Natural killer cell (primary cell): Measurements from ENCODE around the gene SLC6A11. TPM values are rescaled to one million over a fixed set of nuclear protein-coding genes. Genes with fewer than 3 reads are reported as not detected.

Experiments
- ATAC-seq, 3 donors: fragments of 150-1000 bp in 2 of 3; fragments of 200-7000 bp in 1 of 3; cut with Tn5 transposase; 1 replicate in 1 of 3; 2 replicates in 2 of 3; pipeline ENCODE4 v1.10.0; 2021; ENCODE audit warnings: mild to moderate bottlenecking in 2 of 3, moderate library complexity in 2 of 3
- DNase-seq, 2 donors: peaks; one replicate each; pipeline versions ENCODE4 v3.0.0 to v3.0.0-alpha.2; 2013 to 2021; ENCODE audit warnings: mixed read lengths in 1 of 2
- H3K27ac ChIP-seq: one replicate; pipeline ENCODE4 v1.5.1; 2013; ENCODE audit warnings: mild to moderate bottlenecking, low read length
- H3K27me3 ChIP-seq: one replicate; pipeline ENCODE4 v1.6.1; 2013; ENCODE audit warnings: low read length; ENCODE audit not compliant: control insufficient read depth, insufficient read depth
- H3K36me3 ChIP-seq: one replicate; pipeline ENCODE4 v1.6.1; 2013; ENCODE audit warnings: low read length; ENCODE audit not compliant: control insufficient read depth, insufficient read depth
- H3K4me1 ChIP-seq: one replicate; pipeline ENCODE4 v1.6.1; 2013; ENCODE audit warnings: low read length; ENCODE audit not compliant: control insufficient read depth, insufficient read depth
- H3K4me3 ChIP-seq: one replicate; pipeline ENCODE4 v1.5.1; 2013; ENCODE audit warnings: low read length
- H3K9me3 ChIP-seq: one replicate; pipeline ENCODE4 v1.6.1; 2013; ENCODE audit warnings: low read length; ENCODE audit not compliant: control insufficient read depth, insufficient read depth
- H3K27ac Mint-ChIP-seq, 2 donors: one replicate each; pipeline ENCODE4 v1.8.0; 2022; ENCODE audit warnings: mild to moderate bottlenecking in 2 of 2, mixed read lengths in 2 of 2, moderate library complexity in 1 of 2
- H3K27me3 Mint-ChIP-seq, 2 donors: one replicate each; pipeline ENCODE4 v1.8.0; 2022; ENCODE audit warnings: low read depth in 2 of 2, mixed read lengths in 2 of 2
- H3K36me3 Mint-ChIP-seq: one replicate; pipeline ENCODE4 v1.8.0; 2022; ENCODE audit warnings: mixed read lengths
- H3K4me1 Mint-ChIP-seq, 2 donors: one replicate each; pipeline ENCODE4 v1.8.0; 2022; ENCODE audit warnings: mixed read lengths in 2 of 2
- H3K4me3 Mint-ChIP-seq: one replicate; pipeline ENCODE4 v1.8.0; 2022; ENCODE audit warnings: mild to moderate bottlenecking, moderate library complexity, mixed read lengths
- H3K9me3 Mint-ChIP-seq, 2 donors: one replicate each; pipeline ENCODE4 v1.8.0; 2022; ENCODE audit warnings: mixed read lengths in 2 of 2
- WGBS: methylation state at CpG from one replicate; pipeline ENCODE4 v1.1.7; 2013; ENCODE audit warnings: missing lambda C conversion rate; ENCODE audit not compliant: insufficient coverage; 5-methylcytosine and 5-hydroxymethylcytosine counted together
- intact Hi-C: fragments of 100-400 bp; cut with micrococcal nuclease; formaldehyde crosslinking; loops from one replicate; pipeline ENCODE4 v1.14.2; 2022
- total RNA-seq, 4 donors: library from RNA; stranded (reverse); fragments of 120-200 nt in 1 of 4; gene quantifications; one replicate each; pipeline versions ENCODE4 v1.2.3 to v1.2.4, GENCODE V29; 2013 to 2022
- TF ChIP-seq, protein P1 (sequence below): fragments of 200-600 bp; IDR thresholded peaks from one replicate; pipeline ENCODE4 v1.8.0; 2022; ENCODE audit warnings: antibody characterized with exemption

SLC6A11 gene
- total RNA-seq, 3 donors from 2014 or later (not counting 1 experiment from before 2014, with no cell fraction given): not detected

DNA sequence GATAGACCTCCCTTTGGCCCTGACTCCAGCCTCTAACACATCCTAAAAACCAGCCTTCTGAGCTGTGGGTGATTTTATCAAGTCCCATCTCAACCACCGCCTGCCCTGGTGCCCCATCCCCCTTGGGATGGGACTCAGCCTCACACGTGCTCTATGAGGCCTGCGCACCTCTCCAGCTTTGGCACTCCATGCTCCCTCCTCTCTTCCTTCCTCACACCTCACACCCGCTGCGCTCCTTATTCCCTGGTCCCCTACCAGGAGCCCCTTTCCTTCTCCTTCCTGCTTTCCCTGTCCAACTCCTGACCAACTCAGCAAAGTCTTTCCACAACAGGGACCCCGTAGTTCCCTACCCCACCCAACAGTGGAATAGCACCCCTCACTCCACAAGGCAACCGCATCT lies 158.1 kb downstream of the SLC6A11 start:
- H3K27ac ChIP-seq: no peak overlapping the region
- no peaks in the 10 kb centered on the region for H3K36me3 Mint-ChIP-seq
- H3K36me3 ChIP-seq: no peaks in the 10 kb centered on the region
- H3K4me1 ChIP-seq: no peaks in the 10 kb centered on the region
- H3K9me3 Mint-ChIP-seq: no peaks in the 10 kb centered on the region
- DNase-seq (no peak), ATAC-seq (no peak)
- no peaks in the 10 kb centered on the region for H3K4me1 Mint-ChIP-seq
- no peak overlapping the region for H3K4me3 ChIP-seq
- H3K27me3 ChIP-seq: no peaks in the 10 kb centered on the region
- H3K9me3 ChIP-seq: no peaks in the 10 kb centered on the region
- no peak overlapping the region for H3K4me3 Mint-ChIP-seq
- TF ChIP-seq, protein P1, sequence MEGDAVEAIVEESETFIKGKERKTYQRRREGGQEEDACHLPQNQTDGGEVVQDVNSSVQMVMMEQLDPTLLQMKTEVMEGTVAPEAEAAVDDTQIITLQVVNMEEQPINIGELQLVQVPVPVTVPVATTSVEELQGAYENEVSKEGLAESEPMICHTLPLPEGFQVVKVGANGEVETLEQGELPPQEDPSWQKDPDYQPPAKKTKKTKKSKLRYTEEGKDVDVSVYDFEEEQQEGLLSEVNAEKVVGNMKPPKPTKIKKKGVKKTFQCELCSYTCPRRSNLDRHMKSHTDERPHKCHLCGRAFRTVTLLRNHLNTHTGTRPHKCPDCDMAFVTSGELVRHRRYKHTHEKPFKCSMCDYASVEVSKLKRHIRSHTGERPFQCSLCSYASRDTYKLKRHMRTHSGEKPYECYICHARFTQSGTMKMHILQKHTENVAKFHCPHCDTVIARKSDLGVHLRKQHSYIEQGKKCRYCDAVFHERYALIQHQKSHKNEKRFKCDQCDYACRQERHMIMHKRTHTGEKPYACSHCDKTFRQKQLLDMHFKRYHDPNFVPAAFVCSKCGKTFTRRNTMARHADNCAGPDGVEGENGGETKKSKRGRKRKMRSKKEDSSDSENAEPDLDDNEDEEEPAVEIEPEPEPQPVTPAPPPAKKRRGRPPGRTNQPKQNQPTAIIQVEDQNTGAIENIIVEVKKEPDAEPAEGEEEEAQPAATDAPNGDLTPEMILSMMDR: no peak
- no peak overlapping the region for H3K27ac Mint-ChIP-seq
- 77% methylated on average over 7 of the region's 7 CpGs for WGBS
- intact Hi-C loops: no loop called here
- H3K27me3 Mint-ChIP-seq: peaks cover 15 to 21% of the 10 kb centered on the region in 2 donors

DNA sequence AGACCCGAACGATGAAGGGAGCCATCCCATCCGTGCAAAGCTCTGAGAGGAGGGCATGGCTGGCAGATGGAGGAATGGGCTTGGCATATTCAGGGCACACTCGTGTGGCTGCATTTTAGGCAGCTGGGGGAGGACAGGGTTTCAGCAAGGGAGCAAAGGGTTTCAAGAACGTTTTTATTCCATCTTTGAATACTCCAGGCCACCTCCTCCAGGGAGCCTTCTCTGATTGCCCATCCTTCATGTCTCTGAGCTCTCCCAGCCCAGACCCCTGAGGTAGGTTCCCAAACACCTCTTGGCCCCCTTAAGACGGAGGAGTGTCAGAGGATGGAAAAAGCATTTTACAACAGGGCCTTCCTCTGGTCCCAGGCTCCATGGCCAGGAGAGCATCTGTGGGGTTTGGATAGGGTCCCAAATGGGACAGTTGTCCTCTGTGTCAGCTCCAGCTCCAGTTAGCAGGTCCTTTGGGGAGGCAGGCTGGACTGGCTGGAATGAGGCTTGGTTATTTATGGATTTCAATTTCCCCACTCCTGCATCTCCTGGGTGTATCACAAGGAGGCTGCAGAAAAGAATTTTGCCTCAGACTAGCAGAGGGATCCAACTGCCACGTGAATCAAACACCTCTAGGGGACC lies 158.8 kb downstream of the SLC6A11 start:
- Histone ChIP-seq H3K9me3 (no peaks in the 10 kb centered on the region), H3K4me1 (no peaks in the 10 kb centered on the region), H3K4me3 (no peak overlapping the region), H3K27ac (no peak overlapping the region), H3K27me3 (no peaks in the 10 kb centered on the region), H3K36me3 (no peaks in the 10 kb centered on the region)
- no peak overlapping the region for H3K27ac Mint-ChIP-seq
- intact Hi-C loops: no loop called here
- H3K36me3 Mint-ChIP-seq: no peaks in the 10 kb centered on the region
- DNase-seq (no peak), ATAC-seq (no peak)
- 62% methylated on average over 7 of the region's 7 CpGs for WGBS
- H3K4me3 Mint-ChIP-seq: no peak overlapping the region
- TF ChIP-seq, protein P1: no peak
- H3K27me3 Mint-ChIP-seq: peaks cover 9 to 21% of the 10 kb centered on the region in 2 donors
- H3K4me1 Mint-ChIP-seq: no peaks in the 10 kb centered on the region
- no peaks in the 10 kb centered on the region for H3K9me3 Mint-ChIP-seq

DNA sequence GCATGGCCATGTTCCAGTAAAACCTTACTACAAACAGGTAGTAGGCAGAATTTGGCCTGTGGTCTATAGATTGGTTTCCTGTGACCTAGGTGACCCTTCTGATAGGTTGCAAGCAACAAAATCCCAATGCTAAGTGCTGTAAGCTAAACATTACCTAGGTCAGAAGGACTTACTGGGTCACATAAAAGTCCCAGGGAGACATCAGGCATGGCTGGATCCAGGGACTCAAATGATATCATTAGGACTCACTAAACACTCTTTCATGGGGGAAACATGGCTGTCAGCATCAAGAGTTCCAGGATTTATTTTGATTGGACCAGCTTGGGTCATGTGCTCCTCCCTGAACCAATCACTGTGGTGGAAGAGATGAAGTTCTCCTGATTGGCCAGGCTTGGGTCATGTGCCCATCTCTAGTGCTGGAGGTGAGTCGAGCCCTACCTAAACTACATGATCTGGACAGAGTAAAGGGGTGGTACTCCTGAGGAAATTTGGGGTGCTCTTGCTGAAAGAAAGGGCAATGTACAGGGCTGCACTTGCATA lies 159.7 kb downstream of the SLC6A11 start:
- no peak for ATAC-seq

More for the DNA sequence above, 159.7 kb downstream of the SLC6A11 start:
- Mint-ChIP-seq H3K9me3 (no peaks in the 10 kb centered on the region), H3K4me1 (no peaks in the 10 kb centered on the region), H3K27me3 (peaks cover 14 to 21% of the 10 kb centered on the region in 2 donors), H3K36me3 (no peaks in the 10 kb centered on the region), H3K4me3 (no peak overlapping the region), H3K27ac (no peak overlapping the region)
- DNase-seq: no peak
- TF ChIP-seq, protein P1: no peak
- Histone ChIP-seq H3K27me3 (no peaks in the 10 kb centered on the region), H3K4me3 (no peak overlapping the region), H3K9me3 (no peaks in the 10 kb centered on the region), H3K36me3 (no peaks in the 10 kb centered on the region), H3K4me1 (no peaks in the 10 kb centered on the region), H3K27ac (no peak overlapping the region)
- intact Hi-C loops: no loop called here
- 93% methylated on average over 1 of the region's 1 CpG for WGBS
